Erythroblast (primary cell): ENCODE data around the gene KIF5A.

ENCODE experiments used
- DNase-seq, 2 experiments: peaks; one replicate each; lab custom pipeline; 2025; lab: John Stamatoyannopoulos, UW
- GATA1 ChIP-seq: IDR thresholded peaks from 2 replicates; pipeline ENCODE4 v1.6.1; 2011; ENCODE audit warnings: low read depth, mild to moderate bottlenecking, control low read depth, low read length, moderate library complexity
- POLR2A ChIP-seq: IDR thresholded peaks from 2 replicates; pipeline ENCODE4 v1.6.1; 2011; ENCODE audit warnings: mild to moderate bottlenecking, low read length

KIF5A gene

DNA sequence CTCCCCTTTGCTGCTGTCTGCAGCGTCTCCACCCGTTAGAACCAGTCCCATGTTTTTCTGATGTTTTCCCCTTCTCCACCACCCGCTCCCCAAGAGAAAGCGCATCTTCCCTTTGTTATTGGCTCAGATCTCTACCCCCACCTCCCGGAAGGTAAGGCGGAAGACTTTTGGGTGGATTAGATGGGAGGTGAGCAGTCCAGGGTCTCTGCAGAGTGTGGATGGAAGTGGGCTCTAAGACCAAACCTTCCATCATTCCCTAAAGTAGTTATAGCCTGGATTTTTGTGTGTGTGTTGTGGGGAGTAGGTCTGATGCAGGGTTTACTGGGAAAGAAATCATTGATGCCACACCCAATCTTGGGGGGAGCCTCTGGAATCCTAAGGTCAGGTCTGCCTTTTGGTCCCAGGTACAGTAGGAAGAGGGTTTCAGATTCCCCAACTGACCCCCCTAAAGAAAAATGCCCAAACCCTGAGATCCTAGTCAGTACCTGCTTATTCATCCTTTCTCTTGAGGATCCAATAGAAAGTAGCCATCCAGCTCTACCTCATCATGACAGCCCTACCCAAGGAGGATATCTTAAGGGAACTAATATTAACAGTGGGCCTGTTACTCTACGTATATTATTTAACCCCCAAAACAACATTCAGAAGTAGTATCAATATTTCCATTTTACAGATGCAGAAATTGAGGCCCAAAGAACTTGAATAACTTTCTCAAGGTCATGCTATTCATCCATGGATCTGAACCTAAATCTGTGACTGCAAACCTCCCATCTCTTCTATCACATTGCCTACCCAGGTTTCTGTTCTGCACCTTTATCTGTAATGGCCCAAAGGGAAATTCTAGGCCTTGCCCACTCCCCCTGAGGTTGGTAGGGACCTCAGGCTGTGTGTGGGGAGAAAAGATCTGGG lies 1.1 kb downstream of the KIF5A start:
- DNase-seq, result peak in 1 of 2 experiments; percentile 56
- TF ChIP-seq POLR2A (no peak), GATA1 (no peak)

DNA sequence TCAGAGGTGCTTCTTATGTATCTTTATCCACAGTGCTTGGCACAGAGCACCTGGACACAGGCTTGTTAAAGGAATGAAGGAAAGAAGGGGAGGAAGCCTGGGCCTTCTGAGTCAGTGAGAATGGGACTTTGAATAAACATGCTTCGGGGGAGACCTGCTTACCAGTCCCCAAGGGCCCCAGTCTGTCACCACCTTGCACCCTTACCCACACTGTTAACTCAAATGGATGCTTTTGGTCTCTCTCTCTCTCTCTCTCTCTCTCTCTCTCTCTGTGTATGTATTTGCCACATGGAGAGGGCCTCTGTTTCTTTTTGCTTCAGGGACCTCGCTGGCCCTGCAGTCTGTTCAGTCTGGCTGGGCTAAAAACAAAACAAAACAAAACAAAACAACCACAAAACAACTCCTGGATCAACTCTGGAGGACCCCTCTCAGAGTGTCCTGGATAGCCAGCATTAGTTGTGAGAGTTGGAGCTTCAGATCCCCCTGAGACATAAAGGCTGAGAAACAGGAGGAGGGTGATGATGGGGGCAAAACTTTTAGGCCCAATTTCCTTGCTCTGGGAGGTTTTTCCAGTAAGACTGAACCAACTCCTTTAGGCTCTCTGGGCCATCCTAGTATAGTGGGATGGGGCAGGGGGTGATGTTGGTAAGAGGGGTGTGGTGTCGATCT lies 1.9 kb downstream of the KIF5A start:
- DNase-seq, result peak; percentile 66 to 68
- TF ChIP-seq POLR2A, result no peak
- TF ChIP-seq GATA1, result no peak

DNA sequence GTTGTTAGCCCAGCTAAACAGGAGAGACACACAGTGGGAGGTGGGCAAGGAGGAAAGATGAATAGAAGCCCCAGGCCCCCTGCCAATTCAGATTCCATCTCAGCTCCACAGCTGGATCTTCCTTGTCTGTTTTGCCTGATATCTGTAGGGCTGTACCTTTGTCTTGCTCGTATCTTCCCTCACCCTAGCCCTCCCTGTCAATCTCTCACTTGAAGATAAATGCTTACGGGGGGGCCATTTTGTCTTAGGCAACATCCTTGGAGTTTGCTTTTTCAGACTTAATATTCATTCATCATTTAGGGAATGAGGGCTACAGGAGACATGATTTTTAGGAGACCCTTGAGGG lies 2.4 kb downstream of the KIF5A start:
- TF ChIP-seq POLR2A, result no peak
- TF ChIP-seq GATA1, result peak; percentile 53
- peak; percentile 83 to 93 for DNase-seq

DNA sequence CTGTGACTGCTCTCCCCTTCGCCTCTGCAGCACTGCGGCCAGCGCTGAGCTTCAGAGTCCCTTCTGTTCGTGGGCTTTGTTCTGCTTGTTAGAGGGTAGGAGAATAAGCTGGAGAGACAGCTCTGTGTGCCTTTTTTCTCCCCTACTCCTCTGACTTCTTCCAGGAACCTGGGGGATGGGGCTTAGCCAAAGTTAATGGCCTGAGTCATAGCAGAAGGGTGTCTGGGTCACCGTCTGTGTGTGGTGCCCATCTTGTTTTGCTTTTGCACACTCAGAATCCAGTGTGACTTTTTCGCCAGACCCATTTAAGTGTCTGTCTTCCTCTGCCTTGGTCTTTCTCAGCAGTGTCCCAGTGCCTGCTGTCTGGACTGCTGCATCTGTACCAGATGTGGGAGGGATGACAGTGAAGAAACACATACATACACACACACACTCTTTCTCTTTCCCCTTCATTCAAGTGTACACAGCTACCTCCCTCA lies 3.0 kb downstream of the KIF5A start:
- peak; percentile 57 to 62 for DNase-seq
- TF ChIP-seq POLR2A, result no peak
- TF ChIP-seq GATA1, result no peak

DNA sequence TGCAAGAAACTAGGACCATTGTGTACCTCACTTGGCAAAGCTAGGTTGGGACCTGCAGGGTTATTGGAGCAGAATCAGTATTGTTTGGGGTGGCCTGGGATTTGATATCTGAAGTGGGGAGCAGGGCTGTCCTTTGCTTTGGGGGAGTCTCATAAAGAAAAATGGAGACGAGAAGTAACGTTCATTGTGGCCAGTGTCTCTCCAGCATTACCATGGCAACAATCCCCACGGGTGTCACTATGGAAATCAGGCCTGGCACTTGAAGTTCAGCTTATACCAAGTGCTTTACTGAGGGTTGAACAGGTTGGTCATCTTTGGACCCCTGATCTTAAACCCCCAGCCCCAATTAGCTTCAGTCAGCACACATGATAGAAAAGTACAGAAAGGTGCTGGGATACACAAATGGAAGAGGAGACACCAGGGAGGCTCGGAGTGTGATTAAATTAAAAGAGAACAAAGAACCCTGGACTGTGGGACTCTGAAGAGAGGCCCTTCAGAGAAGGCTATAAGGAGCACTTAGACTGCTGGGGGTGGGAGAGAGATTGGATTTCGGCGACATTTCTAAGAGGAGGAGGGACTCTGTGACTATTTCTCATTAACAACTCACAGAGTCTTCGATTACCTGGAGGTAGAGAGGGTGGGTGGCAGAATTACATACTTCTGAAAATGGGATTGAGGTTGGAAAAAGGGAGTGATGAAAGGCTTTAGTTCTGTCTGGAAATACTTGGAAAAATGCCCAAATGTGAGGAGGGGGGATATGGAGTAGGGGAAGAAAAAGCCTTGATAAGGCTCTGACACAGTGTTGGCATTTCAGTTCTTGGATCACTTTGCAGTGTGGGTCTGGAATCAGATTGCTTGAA lies 3.7 kb downstream of the KIF5A start:
- DNase-seq, result no peak

DNA sequence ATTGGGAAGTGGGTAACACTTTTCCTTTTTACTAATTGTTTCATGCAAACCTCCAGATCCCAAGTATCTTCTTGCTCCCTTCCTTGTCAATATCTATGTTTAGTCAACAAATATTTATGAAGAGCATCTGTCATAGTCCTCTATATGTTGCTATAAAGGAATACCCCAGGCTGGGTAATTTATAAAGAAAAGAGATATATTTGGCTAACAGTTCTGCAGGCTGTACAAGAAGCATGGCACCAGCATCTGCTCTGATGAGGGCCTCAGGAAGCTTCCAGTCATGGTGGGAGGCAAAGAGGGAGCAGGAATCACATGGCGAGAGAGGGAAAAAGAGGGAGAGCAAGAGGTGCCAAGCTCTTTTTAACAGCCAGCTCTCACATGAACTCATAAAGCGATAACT lies 4.6 kb downstream of the KIF5A start:
- no peak for TF ChIP-seq POLR2A
- TF ChIP-seq GATA1, result no peak
- DNase-seq, result no peak

More for the DNA sequence above, 3.7 kb downstream of the KIF5A start:
- no peak for TF ChIP-seq POLR2A
- no peak for TF ChIP-seq GATA1

DNA sequence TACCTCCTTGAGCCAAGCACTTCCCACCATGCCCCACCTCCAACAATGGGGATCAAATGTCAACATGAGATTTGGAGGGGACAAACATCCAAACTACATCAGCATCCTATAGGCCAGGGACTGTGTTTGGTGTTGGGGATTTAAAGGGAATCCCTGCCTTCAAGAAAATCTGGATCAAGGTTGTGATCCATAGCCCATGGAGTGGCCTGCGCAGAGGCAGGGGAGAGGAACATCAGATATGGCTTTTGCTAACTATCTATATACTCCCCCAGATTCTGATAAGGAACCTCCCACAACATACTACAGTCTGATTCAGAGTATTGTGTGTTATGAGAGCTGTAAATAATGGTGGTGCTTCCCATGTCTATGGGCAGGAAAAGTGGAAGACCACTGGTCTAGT lies 5.1 kb downstream of the KIF5A start:
- no peak for DNase-seq
- no peak for TF ChIP-seq POLR2A
- TF ChIP-seq GATA1, result no peak

DNA sequence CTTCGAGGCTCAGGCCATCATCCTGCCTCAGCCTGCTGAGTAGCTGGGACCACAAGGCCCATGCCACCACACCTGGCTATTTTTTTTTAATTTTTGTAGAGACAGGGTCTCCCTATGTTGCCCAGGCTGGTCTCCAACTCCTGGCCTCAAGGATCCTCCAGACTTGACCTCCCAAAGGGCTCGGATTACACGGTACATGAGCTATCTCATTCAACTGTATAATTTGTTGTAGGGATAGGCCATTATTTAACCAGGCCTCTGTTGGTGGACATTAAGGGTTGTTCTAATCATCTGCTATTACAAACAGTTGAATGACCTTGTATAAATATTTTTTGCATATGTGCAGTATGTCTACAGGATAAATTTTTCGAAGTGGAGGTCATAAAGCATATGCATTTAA lies 9.0 kb downstream of the KIF5A start:
- DNase-seq, result no peak
- TF ChIP-seq POLR2A, result no peak
- TF ChIP-seq GATA1, result no peak

DNA sequence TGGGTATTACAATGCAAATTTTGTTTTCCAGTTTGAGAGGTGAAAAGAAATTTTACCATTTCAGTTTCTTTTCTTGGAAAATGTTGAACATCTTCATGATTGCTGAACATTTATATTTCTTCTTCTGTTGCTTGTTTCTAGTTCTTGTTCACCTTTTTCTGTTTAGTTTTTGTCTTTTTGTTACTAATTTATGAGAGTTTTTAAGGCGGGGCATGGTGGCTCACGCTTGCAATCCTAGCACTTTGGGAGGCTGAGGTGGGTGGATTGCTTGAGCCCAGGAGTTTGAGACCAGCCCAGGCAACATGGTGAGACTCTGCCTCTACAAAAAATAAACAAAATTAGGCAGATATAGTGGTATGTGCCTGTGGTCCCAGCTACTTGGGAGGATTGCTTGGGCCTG lies 10.7 kb downstream of the KIF5A start:
- no peak for DNase-seq

DNA sequence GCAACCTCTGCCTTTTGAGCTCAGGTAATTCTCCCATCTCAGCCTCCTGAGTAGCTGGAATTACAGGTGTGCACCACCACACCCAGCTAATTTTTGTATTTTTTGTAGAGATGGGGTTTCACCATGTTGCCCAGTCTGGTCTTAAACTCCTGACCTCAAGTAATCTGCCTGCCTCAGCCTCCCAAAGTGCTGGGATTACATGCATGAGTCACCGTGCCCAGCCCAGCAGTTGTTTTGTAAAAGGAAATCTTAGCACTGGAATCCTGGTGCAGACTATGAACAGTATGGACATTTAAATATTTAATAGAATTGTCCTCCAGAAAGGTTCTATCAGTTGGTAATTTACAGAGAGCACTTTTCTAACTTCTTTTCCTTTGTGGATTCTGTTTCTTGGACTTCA lies 11.3 kb downstream of the KIF5A start:
- peak in 1 of 2 experiments; percentile 32 for DNase-seq

More for the DNA sequence above, 10.7 kb downstream of the KIF5A start:
- no peak for TF ChIP-seq GATA1
- no peak for TF ChIP-seq POLR2A

DNA sequence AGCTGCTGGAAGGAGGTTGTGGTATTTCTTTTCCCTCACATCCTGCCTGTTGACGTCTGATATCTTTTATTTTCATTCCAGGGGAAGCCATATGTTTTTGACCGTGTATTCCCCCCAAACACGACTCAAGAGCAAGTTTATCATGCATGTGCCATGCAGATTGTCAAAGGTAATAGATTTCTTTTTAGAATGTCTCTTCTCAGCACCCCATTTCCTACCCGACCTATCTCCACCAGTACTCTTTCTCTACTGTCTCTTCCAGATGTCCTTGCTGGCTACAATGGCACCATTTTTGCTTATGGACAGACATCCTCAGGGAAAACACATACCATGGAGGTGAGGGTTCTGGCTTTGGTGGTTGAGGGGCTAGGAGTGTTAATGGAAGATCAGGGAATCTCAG lies 13.5 kb downstream of the KIF5A start:
- no peak for DNase-seq
- no peak for TF ChIP-seq POLR2A
- no peak for TF ChIP-seq GATA1

DNA sequence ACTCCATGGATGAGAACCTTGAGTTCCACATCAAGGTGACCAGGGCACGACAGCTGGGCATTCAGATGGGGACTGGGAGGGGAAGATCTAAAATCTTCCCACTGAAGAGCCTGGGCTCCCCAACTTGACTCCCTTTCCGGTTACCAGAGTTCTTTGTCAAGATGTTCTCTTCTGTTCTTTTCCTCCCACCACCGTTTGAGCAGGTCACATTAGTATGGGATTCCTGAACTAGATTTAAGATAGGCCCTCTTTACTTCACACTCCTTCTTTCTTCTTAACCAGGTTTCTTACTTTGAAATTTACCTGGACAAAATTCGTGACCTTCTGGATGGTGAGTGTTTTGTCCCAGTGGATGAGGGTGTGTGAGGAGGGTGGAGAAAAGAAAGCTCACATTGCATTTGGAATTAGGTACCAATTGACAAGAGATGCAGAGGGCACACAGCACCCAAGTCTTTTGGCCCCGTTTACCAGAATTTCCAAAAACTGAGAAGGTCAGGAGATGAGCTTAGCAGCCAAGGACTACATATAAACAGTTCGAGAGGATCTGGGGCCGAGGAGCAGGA lies 14.4 kb downstream of the KIF5A start:
- TF ChIP-seq GATA1, result no peak
- TF ChIP-seq POLR2A, result no peak
- no peak for DNase-seq

DNA sequence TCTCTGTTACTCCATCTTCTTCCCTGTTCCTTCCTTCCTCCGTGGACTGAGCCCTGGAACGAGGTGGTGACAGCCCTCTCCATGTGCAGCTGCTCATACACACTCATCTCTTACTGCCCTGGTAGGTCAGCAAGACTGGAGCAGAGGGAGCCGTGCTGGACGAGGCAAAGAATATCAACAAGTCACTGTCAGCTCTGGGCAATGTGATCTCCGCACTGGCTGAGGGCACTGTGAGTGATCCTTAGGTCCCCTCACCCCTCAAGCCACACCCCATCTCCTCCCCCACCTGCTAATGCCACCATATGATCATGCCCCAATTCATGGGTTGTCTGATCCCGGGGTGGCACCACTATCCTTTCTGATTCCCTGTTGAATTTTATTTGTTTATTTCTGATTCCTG lies 19.0 kb downstream of the KIF5A start:
- TF ChIP-seq POLR2A (no peak), GATA1 (no peak)
- DNase-seq, result no peak
